PFSK-1 (cell line): ENCODE measurements around the gene BROX.

Source experiments
- POLR2AphosphoS5 ChIP-seq: IDR thresholded peaks from 2 replicates; pipeline ENCODE4 v1.6.1; 2012; ENCODE audit warnings: low read depth, mild to moderate bottlenecking, control low read depth, low read length, moderate library complexity
- REST ChIP-seq, 2 experiments: IDR thresholded peaks; 2 replicates each; pipeline versions ENCODE4 v1.6.1 to v1.8.0; 2011 to 2012; ENCODE audit warnings: low read depth in 2 of 2, low read length in 2 of 2, control low read depth in 1 of 2, inconsistent platforms in 1 of 2, mild to moderate bottlenecking in 1 of 2, moderate library complexity in 1 of 2; ENCODE audit not compliant: insufficient read depth in 1 of 2
- SIN3A ChIP-seq: IDR thresholded peaks from 2 replicates; pipeline ENCODE4 v1.6.1; 2012; ENCODE audit warnings: mild to moderate bottlenecking, low read length, moderate library complexity, borderline replicate concordance; ENCODE audit not compliant: insufficient read depth

GRCh38 chr1:222670110-222670509 lies 42.3 kb upstream of the BROX start:
- TF ChIP-seq POLR2AphosphoS5 (no peak), REST (IDR thresholded peaks at IDR 0.05; ENCODE audit: insufficient read depth in 1 of 2, low read depth in 2 of 2, low read length in 2 of 2) (no peak), SIN3A (no peak)
